Right hindlimb (tissue), 1 donor: ENCODE results near the gene KIDINS220.

ENCODE experiments used
- DNase-seq: peaks from one replicate; pipeline ENCODE4 v3.0.0-alpha.2; 2018

Gene KIDINS220

DNA sequence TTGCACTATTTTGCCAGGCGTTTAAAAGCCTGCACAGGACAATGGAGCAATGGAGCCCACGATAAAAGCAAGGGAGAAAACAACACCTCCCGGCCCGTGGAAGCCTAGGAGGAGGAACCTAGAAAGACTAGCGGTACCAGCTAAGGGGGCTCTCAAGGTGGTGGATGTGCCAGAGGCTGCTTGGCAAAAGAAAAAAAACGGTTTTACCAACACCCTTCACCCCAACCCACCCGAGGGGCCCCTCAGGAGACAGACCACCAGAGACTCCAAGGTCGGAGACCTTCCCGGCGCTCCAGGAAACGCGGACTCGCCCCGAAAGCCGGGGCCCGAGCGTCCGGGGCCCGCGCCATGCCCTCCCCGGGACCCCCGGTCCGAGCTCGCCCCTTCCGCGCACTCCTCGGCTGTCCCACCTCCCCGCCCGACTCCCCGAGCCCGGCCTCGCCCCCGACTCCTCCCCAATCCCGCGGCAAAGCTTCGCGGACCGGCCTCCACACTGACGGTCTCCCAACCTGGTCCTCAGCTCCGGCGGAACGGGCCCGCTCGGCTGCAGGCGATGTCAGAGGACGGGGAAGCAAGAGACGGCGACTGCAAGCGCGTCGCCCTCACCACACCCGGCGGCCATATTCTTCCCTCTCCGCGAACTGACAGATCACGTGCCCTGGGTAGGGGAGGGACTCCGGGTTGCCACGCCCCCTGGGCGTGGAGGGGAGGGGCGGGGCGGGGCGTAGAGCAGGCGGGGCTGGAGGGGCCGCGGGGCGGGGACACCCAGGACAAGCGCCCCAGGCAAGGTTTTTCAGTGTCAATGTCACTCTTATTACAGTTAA is at the start of gene KIDINS220:
Gene KIDINS220 (minus strand): TSS at position 643 of the 824 bp plus-strand sequence. CDS start 10,520 bp downstream, outside the sequence.
- peak; percentile 94 for DNase-seq

DNA sequence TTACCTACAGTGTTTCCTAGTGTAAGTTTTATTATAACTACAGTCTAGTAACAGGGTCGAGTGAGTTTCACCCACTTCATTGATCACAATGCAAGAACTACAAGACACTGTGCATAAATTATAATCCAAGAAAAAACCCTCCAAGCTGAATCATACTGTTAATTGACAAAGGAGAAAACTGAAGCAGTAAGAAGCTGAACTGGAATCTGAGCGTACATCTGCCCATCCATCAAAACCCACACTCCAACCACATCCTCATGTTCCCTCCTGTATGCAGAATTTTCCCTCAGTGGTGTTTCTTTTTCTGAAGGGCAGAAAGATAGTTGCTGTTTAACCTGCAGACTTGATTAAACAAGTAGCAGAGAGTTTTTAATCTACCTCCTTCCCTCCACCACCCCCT is 49.5 kb upstream of the KIDINS220 start:
- DNase-seq, result no peak

DNA sequence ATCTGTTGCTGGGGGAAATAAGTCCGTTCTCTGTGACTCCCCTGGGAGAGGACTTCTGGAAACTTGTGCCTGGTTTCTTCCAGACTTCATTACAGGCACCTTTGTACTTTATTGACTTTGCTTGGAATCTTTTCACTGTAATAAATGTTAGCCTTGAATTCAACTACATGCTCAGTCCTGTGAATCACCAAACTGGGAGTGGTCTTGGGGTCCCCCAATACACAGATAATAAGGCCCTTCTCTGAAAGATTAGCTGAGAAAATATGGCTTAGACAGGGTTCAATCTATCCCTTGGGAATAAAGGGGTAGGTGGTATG is 48.7 kb upstream of the KIDINS220 start:
- DNase-seq, result no peak

DNA sequence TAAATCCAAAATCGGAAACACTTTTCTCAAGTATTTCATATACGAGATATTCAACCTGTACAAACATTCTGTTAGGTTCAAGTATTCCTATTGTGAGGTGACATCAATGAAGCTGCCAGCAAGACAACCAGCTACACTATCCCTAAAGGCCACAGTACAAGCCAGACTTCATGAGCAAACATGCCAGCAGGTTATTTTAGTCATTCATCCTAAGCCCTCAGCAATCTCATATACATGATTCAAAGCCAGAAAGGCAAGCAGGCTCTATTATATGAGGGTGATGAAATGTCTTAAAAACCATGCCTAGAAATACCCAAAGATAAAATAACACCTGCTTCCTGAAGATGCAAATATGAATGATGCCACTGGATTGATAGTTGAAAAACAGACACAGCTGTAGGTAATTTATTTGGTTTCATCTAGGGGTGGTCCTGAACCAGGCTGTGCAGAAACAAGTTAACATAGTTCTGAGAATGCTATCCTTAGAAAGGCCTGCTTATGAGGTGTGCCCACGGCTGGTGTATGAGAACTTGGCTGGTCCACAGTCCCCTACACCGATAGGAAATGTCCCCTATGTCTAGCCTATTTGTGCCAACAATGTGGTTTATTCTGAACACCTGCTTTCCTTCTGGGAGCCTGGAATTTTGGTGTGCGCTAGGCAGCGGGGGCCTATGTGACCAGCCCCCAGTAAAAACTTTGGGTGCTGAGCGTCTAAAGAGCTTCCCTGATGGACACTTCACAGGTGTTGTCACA is 48.2 kb upstream of the KIDINS220 start:
- no peak for DNase-seq

DNA sequence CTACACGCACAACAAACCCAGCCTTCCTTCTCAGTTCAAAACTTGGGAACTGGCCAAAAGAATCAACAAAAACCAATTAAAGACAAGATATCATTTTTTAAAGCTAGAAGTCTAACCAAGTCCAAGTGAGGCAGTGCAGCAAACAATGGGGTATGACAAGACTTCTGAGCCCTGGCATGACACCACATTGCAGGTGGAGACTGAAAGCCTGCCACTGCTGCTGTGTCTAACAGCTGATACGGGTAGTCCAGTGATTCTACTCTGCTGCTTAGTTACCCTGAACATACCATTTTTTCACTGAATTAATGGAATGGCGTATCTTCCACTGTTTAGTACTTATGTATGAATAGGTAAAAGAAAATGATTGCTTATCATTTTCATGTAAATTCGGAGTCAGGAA is 47.4 kb upstream of the KIDINS220 start:
- no peak for DNase-seq

DNA sequence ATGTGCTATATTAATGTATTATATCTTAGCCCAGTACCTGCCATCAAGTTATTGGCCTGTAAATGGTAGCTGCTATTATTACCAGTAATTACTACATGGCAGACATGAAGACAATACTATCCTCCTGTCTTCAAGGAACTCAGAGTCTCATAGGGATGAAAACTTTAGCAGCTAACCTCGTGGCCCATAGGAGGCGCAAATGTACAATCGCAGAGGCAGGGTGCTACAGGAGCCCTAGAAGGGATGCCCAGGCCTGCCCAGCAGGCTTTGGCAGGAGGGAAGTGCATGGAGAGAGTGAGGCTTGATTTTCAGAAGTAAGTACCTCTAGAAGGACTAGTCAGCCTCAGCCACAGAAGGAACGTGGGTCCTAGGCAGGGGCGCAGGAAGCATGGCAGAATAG is 44.7 kb upstream of the KIDINS220 start:
- no peak for DNase-seq

DNA sequence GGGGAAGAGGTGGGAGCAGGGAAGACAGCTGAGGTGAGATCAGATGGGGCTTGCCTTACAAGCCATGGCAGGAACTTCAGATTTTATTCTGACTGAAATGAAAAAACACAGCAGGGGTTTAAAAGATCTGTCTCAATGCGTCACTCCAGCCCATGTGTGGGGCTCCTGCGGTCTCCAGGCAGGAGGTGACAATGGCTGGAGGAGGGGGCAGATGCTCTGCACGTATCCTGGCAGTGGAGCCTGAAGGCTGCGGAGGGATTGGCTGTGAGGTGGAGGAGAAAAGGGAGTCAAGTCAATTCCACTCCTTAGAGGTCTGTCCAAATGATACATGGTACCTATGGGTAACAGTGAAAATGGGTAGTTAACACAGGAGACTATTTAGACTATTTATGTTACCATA is 40.5 kb upstream of the KIDINS220 start:
- DNase-seq, result no peak

DNA sequence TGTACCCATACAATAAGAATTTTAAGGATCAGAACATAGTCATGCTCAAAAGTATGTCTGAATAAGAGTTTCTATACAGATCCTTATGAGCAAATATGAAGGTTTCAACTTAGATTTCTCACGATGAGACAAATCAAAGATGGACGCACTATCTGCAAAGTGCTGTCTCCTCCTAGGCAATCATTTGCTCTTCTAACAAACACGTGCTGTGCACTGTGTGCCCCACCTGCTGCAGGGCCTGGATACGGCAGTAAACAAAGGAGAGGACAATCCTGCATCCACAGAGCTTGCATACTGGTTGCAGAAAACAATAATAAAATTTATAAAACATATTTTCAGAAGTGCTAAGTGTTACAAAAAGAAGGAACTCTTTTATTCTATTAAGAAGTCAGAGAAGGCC is 39.9 kb upstream of the KIDINS220 start:
- no peak for DNase-seq

DNA sequence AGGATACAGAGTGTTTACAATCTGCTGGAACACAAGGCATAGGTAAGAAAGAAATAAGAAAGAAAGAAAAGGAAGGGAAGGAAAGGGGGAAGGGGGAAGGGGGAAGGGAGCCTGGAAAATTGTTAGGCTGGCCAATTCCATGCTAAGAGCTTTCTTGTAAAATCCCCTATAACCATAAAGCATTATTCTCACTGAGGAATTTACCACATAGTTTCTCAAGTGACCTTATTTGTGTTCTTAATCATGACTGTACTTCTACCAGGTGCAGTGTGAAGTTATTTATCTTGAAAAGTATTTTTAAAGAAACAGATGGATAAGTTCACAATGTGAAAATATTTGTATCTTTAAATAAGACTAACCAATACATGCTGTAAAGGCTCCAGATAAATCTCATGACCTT is 39.2 kb upstream of the KIDINS220 start:
- no peak for DNase-seq

DNA sequence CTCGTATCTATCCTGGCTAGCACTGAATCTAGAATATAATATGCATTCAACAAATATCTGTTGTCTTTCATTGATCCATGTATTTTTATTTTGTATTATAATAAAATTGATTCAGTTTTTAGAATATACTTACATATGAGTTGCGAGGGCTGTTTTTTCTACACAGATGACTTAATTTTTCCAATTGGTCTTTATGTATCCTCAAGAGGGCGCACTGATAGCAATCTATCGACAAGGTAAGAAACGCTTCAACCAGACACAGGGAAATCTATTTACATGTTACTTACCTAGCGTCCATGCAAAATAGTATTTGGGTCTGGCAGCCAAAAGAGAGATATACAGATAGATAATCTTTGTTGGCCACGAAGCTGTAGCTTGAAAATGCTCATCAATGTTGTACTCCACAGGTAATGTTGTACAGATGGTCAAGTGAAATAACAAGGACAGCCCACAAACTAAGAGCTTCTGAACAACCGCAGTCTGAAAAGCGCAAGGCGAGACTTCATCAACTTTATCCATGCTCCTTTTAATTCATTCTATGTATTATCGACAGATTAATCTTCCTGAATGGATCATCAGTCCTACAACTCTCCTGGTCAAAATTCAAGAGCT is 35.5 kb upstream of the KIDINS220 start:
- DNase-seq, result no peak

DNA sequence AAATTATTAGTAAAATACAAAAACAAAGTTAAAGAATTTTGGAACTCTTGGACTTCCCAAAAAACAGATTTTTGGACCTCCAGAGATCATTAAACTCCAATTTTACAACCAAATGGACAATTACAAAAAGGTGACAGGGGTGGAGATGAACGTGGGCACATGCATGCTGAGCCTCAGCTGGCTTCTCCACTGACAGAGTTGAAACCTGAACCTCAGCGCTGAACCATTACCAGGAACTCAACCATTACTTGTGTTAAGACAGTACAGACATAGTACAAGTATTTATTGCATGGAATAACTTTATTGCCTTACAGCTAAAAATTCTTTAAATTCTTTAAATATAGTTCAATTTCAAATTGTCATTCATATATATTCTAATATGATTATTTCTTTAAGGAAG is 33.0 kb upstream of the KIDINS220 start:
- no peak for DNase-seq

DNA sequence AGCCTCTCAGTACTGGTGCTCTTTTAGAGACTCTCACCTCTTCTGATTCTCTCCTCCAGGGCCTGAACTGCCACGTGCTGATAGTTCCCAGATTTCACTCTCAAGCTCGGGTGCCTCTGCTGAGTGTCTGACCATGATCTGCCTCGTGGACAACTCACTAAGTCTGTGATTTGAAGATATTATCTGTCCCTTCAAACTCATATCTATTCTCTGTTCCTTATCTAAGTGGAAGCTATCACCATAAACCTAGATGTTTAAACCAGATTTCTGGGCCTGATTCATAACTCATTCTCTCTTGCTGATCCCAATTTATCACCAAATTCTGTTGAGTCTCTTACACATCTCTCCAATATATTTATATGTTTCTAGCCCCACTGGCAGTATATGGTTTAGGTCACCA is 29.9 kb upstream of the KIDINS220 start:
- no peak for DNase-seq

DNA sequence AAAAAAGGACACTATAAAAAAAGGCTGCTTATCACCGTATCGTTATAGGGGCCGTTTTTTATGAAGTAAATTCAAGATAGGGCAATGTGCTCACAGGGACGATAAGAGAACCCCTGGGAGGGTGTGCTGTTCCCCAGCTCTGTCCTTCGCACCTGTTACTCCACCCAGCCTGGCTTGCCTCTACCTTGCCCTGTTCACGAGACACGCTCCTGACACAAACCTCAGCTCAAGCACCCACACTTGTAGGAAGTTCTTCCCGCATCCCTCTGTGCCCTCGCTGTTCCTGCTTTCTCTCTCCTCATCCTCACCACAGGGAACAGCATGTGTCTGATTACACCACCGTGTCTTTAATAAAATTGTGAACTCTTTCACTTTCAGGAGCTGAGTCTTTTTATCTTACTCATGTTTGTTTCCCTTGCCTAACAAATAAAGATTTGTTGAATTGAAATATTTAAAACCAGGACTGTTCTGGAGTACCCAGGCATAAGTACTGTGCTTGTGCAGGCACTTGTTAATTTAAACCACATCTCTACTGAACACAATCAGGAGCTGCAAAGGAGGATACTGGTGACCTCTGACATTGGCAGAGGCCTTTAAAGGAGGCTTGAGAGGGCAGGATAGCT is 26.0 kb upstream of the KIDINS220 start:
- DNase-seq, result no peak

DNA sequence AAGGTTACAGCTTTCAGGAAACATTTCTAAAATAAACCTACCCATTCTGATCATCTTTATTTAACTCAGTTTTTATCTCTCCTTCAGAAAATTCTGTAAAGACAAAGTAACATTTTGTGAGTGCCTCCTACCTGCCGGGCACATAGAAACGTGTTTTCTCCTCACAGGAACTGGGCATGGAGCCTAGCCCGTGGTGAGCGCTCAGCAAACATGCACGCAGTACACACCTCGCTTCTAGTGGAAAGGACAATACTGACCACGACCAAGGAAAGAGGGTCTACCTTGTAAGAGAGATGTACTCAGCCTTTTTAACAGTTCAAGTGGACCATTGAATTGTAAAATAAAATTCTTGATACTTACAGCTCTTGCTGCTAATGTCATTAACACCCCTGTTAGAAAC is 24.8 kb upstream of the KIDINS220 start:
- DNase-seq, result no peak

DNA sequence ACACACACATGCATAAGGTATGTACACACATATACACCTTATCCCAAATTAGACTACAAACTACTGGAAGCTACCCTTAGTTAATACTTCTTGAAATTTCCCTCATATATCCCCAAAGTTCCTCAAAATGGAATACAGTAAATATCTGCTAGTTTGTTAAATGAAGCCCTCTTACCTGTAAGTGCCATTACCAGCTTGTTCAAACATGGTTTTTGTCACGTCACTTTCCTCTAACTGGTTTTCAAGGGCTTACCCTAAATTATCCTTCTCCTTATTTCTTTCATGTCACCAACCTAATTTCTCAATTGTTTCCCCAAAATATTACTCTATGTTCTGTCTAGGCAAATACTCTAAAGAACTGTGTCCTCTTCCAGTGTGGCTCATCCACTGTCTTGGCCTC is 24.4 kb upstream of the KIDINS220 start:
- DNase-seq, result no peak

DNA sequence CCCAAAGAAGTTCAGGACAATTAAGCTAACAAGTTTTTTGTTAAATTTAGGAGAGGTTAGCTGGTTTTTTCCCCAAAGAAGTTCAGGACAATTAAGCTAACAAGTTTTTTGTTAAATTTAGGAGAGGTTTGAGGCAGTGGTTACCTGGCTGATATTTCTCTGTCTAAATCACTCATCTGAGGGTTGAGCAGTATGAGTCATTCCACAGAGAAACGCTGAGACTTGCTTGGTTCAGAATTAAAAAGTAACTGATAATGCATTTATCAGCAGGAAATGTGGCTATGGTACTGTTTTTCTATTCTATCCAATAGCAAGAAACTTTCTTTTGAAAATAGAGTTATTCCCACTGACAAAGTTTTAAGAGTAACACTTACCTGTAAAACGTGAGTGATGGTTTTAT is 22.8 kb upstream of the KIDINS220 start:
- DNase-seq, result no peak

DNA sequence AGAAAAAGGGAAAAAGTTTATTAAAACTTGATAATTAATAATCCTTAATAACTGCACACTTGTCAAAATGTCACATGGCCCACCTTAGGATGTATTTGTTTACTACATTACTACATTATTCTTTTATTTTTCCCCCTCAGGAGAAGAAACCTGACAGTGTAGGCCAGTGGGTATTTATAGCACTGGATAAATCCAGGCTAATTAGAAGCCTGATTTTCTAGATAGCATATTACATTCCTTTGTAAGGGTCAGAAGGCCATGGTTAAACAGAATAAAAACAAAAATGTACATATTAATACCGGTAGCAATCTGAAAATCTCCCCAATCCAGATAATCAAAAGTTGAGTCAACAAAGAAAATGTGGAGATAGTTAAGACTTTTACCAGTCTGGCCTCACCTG is 21.5 kb upstream of the KIDINS220 start:
- no peak for DNase-seq

DNA sequence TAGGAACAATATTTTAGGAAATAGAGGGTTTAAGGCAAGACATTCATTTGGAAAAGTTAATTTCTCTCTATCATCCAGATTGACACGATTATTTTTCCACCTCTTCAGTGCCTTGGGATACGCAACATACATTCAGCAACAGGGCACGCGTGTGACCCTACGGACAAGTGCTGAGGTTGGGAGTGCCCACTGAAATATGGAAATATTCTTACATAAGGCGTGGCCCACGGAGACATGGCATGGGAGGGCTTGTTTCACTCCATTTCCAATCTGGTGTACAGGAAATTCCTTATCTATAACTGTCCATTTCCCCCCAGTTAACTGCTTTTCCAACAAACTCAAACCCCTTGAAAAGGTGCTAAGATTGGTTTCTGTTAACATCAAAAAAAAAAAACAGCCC is 20.9 kb upstream of the KIDINS220 start:
- DNase-seq, result no peak

DNA sequence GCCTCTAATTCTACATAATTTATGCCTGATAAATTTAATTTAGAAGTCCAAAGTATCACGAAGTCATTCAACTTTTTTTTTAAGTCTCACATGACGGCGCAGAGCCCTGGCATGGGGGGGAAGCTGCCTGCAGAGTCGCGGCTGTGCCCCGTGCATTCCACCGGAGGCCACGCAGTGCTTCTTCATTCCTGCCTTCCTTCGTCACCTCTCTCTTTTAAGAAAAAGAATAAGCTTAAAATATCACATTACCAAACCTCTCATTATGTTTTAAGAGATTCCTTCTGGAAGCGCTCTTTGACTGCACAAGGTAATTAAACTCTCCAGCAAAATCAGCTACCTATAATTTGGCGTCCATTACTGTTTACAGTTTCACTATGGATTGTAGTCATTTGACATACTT is 20.3 kb upstream of the KIDINS220 start:
- DNase-seq, result no peak

DNA sequence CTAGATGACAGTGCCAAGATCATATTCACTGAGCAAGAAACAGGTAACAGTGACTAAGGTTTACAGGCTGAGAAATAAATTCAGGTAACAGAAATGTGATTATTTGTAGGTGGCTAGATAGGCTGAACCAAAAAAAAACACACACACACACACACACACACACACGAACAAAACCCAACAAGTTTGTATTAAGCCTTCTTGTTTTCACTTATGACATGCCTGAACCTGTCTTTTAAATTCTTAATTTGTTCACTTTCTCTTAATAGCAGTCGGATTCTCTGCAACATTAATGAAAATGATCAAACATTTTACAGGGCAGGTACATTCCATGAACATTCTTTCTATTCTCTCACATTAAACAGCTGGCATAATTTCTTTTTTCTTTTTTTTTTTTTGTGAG is 18.8 kb upstream of the KIDINS220 start:
- no peak for DNase-seq

DNA sequence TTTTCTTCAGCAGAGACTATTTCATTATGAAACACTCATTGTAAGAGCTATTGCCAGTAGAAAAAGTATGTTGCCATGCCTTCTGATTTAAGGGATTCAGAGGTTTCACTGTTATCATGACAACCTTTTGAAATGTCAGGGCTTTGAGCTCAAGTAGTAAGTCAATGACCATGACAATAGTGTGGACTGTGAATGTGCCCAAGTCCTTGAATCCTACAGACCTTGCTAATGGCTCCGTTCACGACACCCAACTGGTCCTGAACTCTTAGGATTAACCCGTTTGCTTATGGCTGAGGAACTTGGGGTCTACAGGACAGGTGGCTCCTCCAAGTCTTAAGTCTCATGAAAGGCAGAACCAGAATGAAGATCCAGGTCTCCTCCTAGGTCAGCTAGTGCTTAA is 17.6 kb upstream of the KIDINS220 start:
- no peak for DNase-seq

DNA sequence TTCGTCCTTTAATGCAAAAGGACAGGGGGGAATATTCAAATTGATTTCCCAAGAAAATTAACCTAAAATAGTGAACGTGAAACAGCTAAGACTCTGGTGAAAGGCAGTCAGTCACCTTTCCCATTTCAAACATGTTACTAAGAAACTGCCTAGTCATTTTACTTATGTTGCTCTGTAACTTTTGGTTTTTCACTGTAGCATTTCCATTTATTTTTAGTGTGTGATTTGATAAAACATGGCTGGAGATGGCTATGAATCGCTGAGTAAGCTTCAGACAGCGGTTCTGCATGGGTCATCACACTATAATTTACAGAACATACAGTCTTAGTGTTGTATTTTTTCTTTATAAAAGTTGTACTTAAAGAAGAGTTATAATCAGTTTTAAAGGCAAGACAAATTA is 16.0 kb upstream of the KIDINS220 start:
- no peak for DNase-seq

DNA sequence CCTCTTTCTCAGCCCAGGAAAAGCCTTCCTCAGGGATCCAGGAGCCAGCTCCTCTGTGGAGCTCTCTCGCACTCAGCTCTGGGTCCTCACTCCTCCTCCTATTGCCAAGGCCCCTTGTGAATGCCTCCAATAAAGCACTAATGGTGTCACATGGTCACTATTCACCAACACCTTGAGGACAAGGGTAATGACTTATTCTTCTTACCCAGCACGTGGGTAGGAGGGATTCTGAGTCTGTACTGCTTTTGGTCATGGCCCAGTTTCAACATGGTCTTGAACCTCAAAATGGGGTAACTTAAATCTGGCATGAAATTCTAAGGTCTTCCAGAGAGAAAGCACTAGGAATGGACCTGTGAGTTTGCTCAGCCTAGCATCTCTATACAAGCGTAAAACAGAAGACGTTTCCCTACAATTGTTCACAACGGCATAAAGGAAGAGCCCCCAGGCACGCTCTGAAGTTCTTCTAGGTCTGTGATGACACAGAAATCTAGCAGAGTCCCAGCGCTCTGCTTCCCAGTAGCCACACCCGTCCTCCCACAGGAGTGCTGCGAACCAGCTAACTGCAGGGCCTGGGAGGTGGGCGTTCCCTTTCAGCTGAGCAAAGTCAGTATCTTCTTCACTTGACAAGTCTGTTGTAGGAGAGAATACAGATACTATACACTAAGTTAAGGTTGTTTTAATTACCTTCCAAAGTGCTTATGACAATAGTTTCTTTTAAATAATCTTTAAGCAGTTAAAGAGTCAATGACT is 14.6 kb upstream of the KIDINS220 start:
- peak; percentile 41 for DNase-seq
